H1 (cell line): ENCODE data around the gene PPP1CA. TPM values are rescaled to one million over a fixed set of nuclear protein-coding genes. Genes with fewer than 3 reads are reported as not detected.

Source experiments
- ASH2L ChIP-seq: fragments of 200-600, 300-600 bp; sonication (generic); IDR thresholded peaks from one replicate; pipeline ENCODE4 v1.7.1; 2017; ENCODE audit warnings: low read length
- ATF3 ChIP-seq: IDR thresholded peaks from 2 replicates; pipeline ENCODE4 v1.6.1; 2011; ENCODE audit warnings: low read depth, mild to moderate bottlenecking, low read length; ENCODE audit not compliant: insufficient read depth
- CHD1 ChIP-seq: IDR thresholded peaks from 2 replicates; pipeline ENCODE4 v1.6.1; 2012; ENCODE audit warnings: low read depth, low read length, improper control_type of control experiment
- KDM1A ChIP-seq: fragments of 200-600, 300-600 bp; sonication (generic); IDR thresholded peaks from 2 replicates; pipeline ENCODE4 v1.7.1; 2016; ENCODE audit warnings: mild to moderate bottlenecking, low read length, borderline replicate concordance
- MAX ChIP-seq: IDR thresholded peaks from 2 replicates; pipeline ENCODE4 v1.6.1; 2012; ENCODE audit warnings: inconsistent platforms
- NANOG ChIP-seq: IDR thresholded peaks from 2 replicates; pipeline ENCODE4 v1.6.1; 2011; ENCODE audit warnings: low read length, low read depth, mild to moderate bottlenecking, inconsistent platforms; ENCODE audit not compliant: insufficient read depth, poor library complexity, severe bottlenecking
- SP4 ChIP-seq: IDR thresholded peaks from 2 replicates; pipeline ENCODE4 v1.6.1; 2012; ENCODE audit warnings: low read length, inconsistent platforms
- TAF7 ChIP-seq: optimal IDR thresholded peaks from 2 replicates; pipeline ENCODE3; 2011; ENCODE audit warnings: low read depth, mild to moderate bottlenecking, inconsistent platforms, low read length, moderate library complexity, borderline replicate concordance
- polyA plus RNA-seq, 7 experiments: library from polyadenylated mRNA; depleted of rRNA in 3 of 7; stranded (reverse) in 5 of 7; unstranded in 2 of 7; fragments of >200 nt in 5 of 7; fragments of 200-250 nt in 2 of 7; gene quantifications; 1 replicate in 5 of 7; 2 replicates in 1 of 7; 4 replicates in 1 of 7; pipeline versions ENCODE4 v1.2.1 to v1.2.3, GENCODE V29; 2011 to 2013; ENCODE audit warnings: missing spikeins in 2 of 7, mixed read lengths in 2 of 7
- total RNA-seq: library from RNA; stranded (reverse); fragmentation: NEBNext Ultra II Directional; extraction: Animal tissue kit (Norgen Biotek cat#: 25700); gene quantifications from 2 replicates; pipeline ENCODE4 v1.2.1, GENCODE V29; 2021

PPP1CA gene
- total and polyA plus RNA-seq, 2 of the 8 experiments (the other 6 are each of a cell fraction or from before 2014, with no cell fraction given), result 198 to 359 TPM

DNA sequence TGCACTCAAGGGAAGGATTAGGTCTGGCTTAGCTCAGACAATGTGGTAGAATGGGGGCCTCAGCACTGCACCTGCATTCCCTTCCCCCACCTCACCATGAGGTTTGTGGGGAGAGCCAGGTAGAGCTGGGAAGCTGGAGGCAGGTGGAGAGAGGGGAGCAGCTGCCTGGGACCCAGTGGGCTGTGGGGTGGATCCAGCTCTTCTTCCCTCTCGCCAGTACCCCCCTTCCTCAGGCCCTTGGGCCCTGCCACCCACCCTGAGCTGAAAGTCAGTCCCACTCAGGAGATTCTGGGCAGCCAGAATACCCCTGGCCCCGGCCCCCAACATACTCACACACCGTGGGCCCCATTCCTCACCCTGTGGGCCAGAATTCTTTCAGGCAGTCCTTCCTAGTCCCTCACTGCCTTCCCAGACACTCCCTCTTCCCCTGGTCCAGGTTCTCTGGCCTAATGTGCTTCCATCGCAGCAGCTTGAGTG is 45.2 kb downstream of the PPP1CA start (continued):
- no peak for TF ChIP-seq ASH2L
- TF ChIP-seq SP4, result no peak
- TF ChIP-seq ATF3, result no peak
- TF ChIP-seq CHD1, result no peak
- TF ChIP-seq MAX, result no peak
- TF ChIP-seq NANOG, result no peak
- TF ChIP-seq TAF7, result no peak
- no peak for TF ChIP-seq KDM1A
